Measurements from ENCODE around the gene SH3BP5. TPM values are rescaled to one million over a fixed set of nuclear protein-coding genes. Genes with fewer than 3 reads are reported as not detected.
A peak's percentile ranks its signal among the peaks of the same experiment; 100 is the strongest.

Gene SH3BP5
- polyA plus RNA-seq, 1 of the 3 experiments (the other 2 are of a cell fraction) = 29.5 TPM

DNA sequence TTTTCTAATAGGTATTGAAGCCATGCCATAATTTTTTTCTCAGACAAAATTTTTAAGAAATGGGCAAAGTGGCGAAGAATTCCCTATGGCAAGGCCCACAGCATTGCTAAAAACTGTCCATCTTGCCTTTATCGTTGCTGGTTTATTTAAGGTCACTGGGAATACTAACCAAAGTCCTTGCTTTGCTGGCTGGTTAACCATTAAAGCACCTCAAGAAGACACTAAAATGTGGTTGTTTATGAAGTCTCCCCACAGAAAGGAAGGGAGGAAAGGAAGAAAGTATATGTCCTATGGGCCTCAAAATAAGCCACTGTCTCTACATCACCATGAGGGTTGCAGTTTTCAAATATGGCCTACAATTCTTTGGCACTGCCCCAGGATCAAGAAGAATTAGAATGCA lies 13.2 kb downstream of the SH3BP5 start:
- Histone ChIP-seq H3K4me2 (peak overlapping the region; percentile 29; the same call in 1 of the 2 replicates), H3K27me3 (ENCODE audit: insufficient read depth) (no peaks in the 10 kb centered on the region), H3K4me1 (ENCODE audit: control insufficient read depth in 1 of 2, insufficient read depth in 2 of 2, low read depth in 1 of 2, low read length in 1 of 2) (peaks cover 5 to 33% of the 10 kb centered on the region in 2 experiments; a peak in 2 of 4 replicates), H3K9me3 (no peaks in the 10 kb centered on the region), H2AFZ (ENCODE audit: low read depth) (no peak overlapping the region), H3K79me2 (ENCODE audit: insufficient read depth) (peaks cover 14% of the 10 kb centered on the region; the same call in 1 of the 2 replicates), H3K27ac (ENCODE audit: low read depth in 2 of 2, low read length in 1 of 2) (no peak overlapping the region), H3F3A (replicated peaks; ENCODE audit: insufficient read depth) (peaks cover 19% of the 10 kb centered on the region), H4K20me1 (ENCODE audit: insufficient read depth) (no peaks in the 10 kb centered on the region), H3K9me2 (no peaks in the 10 kb centered on the region), H3K36me3 (replicated peaks in 1 of 2; ENCODE audit: control insufficient read depth in 1 of 2, insufficient read depth in 2 of 2, low read length in 1 of 2) (no peaks in the 10 kb centered on the region), H3K9ac (no peak overlapping the region), H3K4me3 (ENCODE audit: low read depth in 2 of 2, low read length in 1 of 2) (no peak overlapping the region)
- ChIA-PET POLR2A (no interaction called here), CTCF (interaction anchor here (0.9 to 2.9 kb wide), 4 partner anchors 12 to 239 kb away, joined by 3 to 10 read pairs (median 4); no protein-coding TSS in a partner anchor)
- WGBS (ENCODE audit: low lambda C conversion rate) = 91% methylated on average over 2 of the region's 2 CpGs
- no peak for TF ChIP-seq NRF1 (IDR thresholded peaks at IDR 0.05; ENCODE audit: low read depth, low read length)
- TF ChIP-seq SMC3 (IDR thresholded peaks at IDR 0.05; ENCODE audit: low read depth, low read length) = no peak
- no peak for TF ChIP-seq GABPA (IDR thresholded peaks at IDR 0.05; ENCODE audit: low read depth)
- TF ChIP-seq YY1 (IDR thresholded peaks at IDR 0.05; ENCODE audit: low read depth) = no peak
- TF ChIP-seq TCF12 (IDR thresholded peaks at IDR 0.05) = no peak
- TF ChIP-seq, protein P1, sequence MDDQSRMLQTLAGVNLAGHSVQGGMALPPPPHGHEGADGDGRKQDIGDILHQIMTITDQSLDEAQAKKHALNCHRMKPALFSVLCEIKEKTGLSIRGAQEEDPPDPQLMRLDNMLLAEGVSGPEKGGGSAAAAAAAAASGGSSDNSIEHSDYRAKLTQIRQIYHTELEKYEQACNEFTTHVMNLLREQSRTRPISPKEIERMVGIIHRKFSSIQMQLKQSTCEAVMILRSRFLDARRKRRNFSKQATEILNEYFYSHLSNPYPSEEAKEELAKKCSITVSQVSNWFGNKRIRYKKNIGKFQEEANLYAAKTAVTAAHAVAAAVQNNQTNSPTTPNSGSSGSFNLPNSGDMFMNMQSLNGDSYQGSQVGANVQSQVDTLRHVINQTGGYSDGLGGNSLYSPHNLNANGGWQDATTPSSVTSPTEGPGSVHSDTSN (IDR thresholded peaks at IDR 0.05) = no peak
- no peak for TF ChIP-seq MXI1 (IDR thresholded peaks at IDR 0.05; ENCODE audit: low read depth, low read length)
- TF ChIP-seq NFIC (IDR thresholded peaks at IDR 0.05; ENCODE audit: borderline replicate concordance) = no peak
- no peak for TF ChIP-seq ELF1 (IDR thresholded peaks at IDR 0.05)
- no peak for TF ChIP-seq TAF1 (IDR thresholded peaks at IDR 0.05; ENCODE audit: borderline replicate concordance, low read depth, low read length)
- TF ChIP-seq RXRA (IDR thresholded peaks at IDR 0.05; ENCODE audit: borderline replicate concordance, low read depth) = no peak
- TF ChIP-seq, protein P2, sequence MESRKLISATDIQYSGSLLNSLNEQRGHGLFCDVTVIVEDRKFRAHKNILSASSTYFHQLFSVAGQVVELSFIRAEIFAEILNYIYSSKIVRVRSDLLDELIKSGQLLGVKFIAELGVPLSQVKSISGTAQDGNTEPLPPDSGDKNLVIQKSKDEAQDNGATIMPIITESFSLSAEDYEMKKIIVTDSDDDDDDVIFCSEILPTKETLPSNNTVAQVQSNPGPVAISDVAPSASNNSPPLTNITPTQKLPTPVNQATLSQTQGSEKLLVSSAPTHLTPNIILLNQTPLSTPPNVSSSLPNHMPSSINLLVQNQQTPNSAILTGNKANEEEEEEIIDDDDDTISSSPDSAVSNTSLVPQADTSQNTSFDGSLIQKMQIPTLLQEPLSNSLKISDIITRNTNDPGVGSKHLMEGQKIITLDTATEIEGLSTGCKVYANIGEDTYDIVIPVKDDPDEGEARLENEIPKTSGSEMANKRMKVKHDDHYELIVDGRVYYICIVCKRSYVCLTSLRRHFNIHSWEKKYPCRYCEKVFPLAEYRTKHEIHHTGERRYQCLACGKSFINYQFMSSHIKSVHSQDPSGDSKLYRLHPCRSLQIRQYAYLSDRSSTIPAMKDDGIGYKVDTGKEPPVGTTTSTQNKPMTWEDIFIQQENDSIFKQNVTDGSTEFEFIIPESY (IDR thresholded peaks at IDR 0.05; ENCODE audit: borderline replicate concordance, low read depth) = no peak
- no peak for TF ChIP-seq TEAD4 (IDR thresholded peaks at IDR 0.05; ENCODE audit: borderline replicate concordance, insufficient read depth)
- TF ChIP-seq, protein P3, sequence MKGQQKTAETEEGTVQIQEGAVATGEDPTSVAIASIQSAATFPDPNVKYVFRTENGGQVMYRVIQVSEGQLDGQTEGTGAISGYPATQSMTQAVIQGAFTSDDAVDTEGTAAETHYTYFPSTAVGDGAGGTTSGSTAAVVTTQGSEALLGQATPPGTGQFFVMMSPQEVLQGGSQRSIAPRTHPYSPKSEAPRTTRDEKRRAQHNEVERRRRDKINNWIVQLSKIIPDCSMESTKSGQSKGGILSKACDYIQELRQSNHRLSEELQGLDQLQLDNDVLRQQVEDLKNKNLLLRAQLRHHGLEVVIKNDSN (IDR thresholded peaks at IDR 0.05; ENCODE audit: borderline replicate concordance, low read depth) = no peak
- no peak for TF ChIP-seq EP300 (IDR thresholded peaks at IDR 0.05; ENCODE audit: borderline replicate concordance in 1 of 2, low read depth in 1 of 2, low read length in 1 of 2)
- no peak for TF ChIP-seq JUND (IDR thresholded peaks at IDR 0.05)
- TF ChIP-seq, protein P4, sequence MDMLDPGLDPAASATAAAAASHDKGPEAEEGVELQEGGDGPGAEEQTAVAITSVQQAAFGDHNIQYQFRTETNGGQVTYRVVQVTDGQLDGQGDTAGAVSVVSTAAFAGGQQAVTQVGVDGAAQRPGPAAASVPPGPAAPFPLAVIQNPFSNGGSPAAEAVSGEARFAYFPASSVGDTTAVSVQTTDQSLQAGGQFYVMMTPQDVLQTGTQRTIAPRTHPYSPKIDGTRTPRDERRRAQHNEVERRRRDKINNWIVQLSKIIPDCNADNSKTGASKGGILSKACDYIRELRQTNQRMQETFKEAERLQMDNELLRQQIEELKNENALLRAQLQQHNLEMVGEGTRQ (IDR thresholded peaks at IDR 0.05; ENCODE audit: borderline replicate concordance, low read depth, low read length) = no peak
- TF ChIP-seq, protein P5, sequence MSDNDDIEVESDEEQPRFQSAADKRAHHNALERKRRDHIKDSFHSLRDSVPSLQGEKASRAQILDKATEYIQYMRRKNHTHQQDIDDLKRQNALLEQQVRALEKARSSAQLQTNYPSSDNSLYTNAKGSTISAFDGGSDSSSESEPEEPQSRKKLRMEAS (IDR thresholded peaks at IDR 0.05; ENCODE audit: low read depth) = no peak
- TF ChIP-seq, protein P6, sequence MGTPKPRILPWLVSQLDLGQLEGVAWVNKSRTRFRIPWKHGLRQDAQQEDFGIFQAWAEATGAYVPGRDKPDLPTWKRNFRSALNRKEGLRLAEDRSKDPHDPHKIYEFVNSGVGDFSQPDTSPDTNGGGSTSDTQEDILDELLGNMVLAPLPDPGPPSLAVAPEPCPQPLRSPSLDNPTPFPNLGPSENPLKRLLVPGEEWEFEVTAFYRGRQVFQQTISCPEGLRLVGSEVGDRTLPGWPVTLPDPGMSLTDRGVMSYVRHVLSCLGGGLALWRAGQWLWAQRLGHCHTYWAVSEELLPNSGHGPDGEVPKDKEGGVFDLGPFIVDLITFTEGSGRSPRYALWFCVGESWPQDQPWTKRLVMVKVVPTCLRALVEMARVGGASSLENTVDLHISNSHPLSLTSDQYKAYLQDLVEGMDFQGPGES (IDR thresholded peaks at IDR 0.05; ENCODE audit: low read depth, low read length) = no peak
- no peak for DNase-seq
